B cell (primary cell): ENCODE results near the gene IDNK. TPM values are rescaled to one million over a fixed set of nuclear protein-coding genes. Genes with fewer than 3 reads are reported as not detected.

Experiments
- ATAC-seq: fragments of 200-7000 bp; cut with Tn5 transposase; one replicate; pipeline ENCODE4 v1.10.0; 2021; ENCODE audit warnings: low read depth, mild to moderate bottlenecking, moderate number of reproducible peaks, moderate library complexity
- CTCF ChIA-PET: fragments of 350-600 bp; sonication (Branson Sonifier 250); formaldehyde crosslinking; loops from one replicate; lab custom pipeline; 2021; ENCODE audit warnings: antibody characterized with exemption, inconsistent platforms; lab: Charles Lee
- POLR2A ChIA-PET: fragments of 350-600 bp; sonication (Branson Sonifier 250); formaldehyde crosslinking; loops from one replicate; lab custom pipeline; 2021; ENCODE audit warnings: antibody characterized with exemption; lab: Charles Lee
- DNase-seq: peaks from one replicate; pipeline ENCODE4 v3.0.0; 2013
- H2AFZ ChIP-seq: 2 replicates; pipeline ENCODE4 v1.6.1; 2012; ENCODE audit warnings: mild to moderate bottlenecking, low read depth, low read length; ENCODE audit not compliant: insufficient read depth, poor library complexity, severe bottlenecking
- H3K27ac ChIP-seq, 2 donors: 1 replicate in 1 of 2; 2 replicates in 1 of 2; pipeline ENCODE4 v1.5.1; 2012 to 2013; ENCODE audit warnings: low read length in 2 of 2, mild to moderate bottlenecking in 2 of 2, moderate library complexity in 1 of 2
- H3K27me3 ChIP-seq, 4 experiments: fragments of 200-600 bp in 1 of 4; sonication (generic) in 1 of 4; replicated peaks in 1 of 4; 1 replicate in 2 of 4; 2 replicates in 2 of 4; pipeline versions ENCODE4 v1.6.1 to v1.7.0; 2013 to 2016; ENCODE audit warnings: low read length in 3 of 4, mild to moderate bottlenecking in 2 of 4, mixed read lengths in 1 of 4, moderate library complexity in 1 of 4; ENCODE audit not compliant: insufficient read depth in 4 of 4, control insufficient read depth in 3 of 4; ENCODE audit errors: control extremely low read depth in 1 of 4
- H3K36me3 ChIP-seq, 2 experiments: replicated peaks in 1 of 2; 1 replicate in 1 of 2; 2 replicates in 1 of 2; pipeline versions ENCODE4 v1.6.1 to v1.7.1; 2013; ENCODE audit warnings: low read length in 1 of 2; ENCODE audit not compliant: insufficient read depth in 2 of 2, control insufficient read depth in 1 of 2; ENCODE audit errors: control extremely low read depth in 1 of 2, extremely low read depth in 1 of 2
- H3K4me1 ChIP-seq, 2 donors: fragments of 200-600 bp in 1 of 2; sonication (generic) in 1 of 2; 1 replicate in 1 of 2; 2 replicates in 1 of 2; pipeline versions ENCODE4 v1.5.1 to v1.6.1; 2013 to 2017; ENCODE audit warnings: low read length in 2 of 2; ENCODE audit not compliant: control insufficient read depth in 2 of 2, insufficient read depth in 2 of 2
- H3K4me2 ChIP-seq: replicated peaks from 2 replicates; pipeline ENCODE3; 2012; ENCODE audit warnings: mild to moderate bottlenecking, low read depth, low read length; ENCODE audit not compliant: poor library complexity, severe bottlenecking
- H3K4me3 ChIP-seq, 5 experiments: fragments of 200-600 bp in 1 of 5; sonication (generic) in 1 of 5; 1 replicate in 3 of 5; 2 replicates in 2 of 5; pipeline versions ENCODE4 v1.5.1 to v1.7.0; 2011 to 2016; ENCODE audit warnings: low read length in 4 of 5, mild to moderate bottlenecking in 4 of 5, low read depth in 2 of 5, control low read depth in 1 of 5, moderate library complexity in 1 of 5; ENCODE audit not compliant: insufficient read depth in 1 of 5; ENCODE audit errors: control extremely low read depth in 1 of 5, extremely low read depth in 1 of 5
- H3K79me2 ChIP-seq: fragments of 200-600 bp; sonication (generic); one replicate; pipeline ENCODE4 v1.6.0; 2016; ENCODE audit warnings: low read length; ENCODE audit not compliant: control insufficient read depth, insufficient read depth
- H3K9ac ChIP-seq: fragments of 200-600 bp; sonication (generic); 2 replicates; pipeline ENCODE4 v1.6.1; 2017; ENCODE audit warnings: mild to moderate bottlenecking, low read length, moderate library complexity
- H3K9me3 ChIP-seq, 3 donors: one replicate each; pipeline versions ENCODE4 v1.6.1 to v1.7.1; 2013; ENCODE audit warnings: low read length in 2 of 3; ENCODE audit not compliant: control insufficient read depth in 2 of 3, insufficient read depth in 1 of 3; ENCODE audit errors: control extremely low read depth in 1 of 3
- H4K20me1 ChIP-seq: 2 replicates; pipeline ENCODE4 v1.6.0; 2012; ENCODE audit warnings: mild to moderate bottlenecking, low read length; ENCODE audit not compliant: insufficient read depth, control insufficient read depth, poor library complexity, severe bottlenecking
- H3K27ac Mint-ChIP-seq: one replicate; pipeline ENCODE4 v1.8.0; 2021; ENCODE audit warnings: mixed read lengths
- H3K27me3 Mint-ChIP-seq: one replicate; pipeline ENCODE4 v1.8.0; 2021; ENCODE audit warnings: mixed read lengths
- H3K4me1 Mint-ChIP-seq: one replicate; pipeline ENCODE4 v1.8.0; 2021; ENCODE audit warnings: mixed read lengths
- H3K4me3 Mint-ChIP-seq: one replicate; pipeline ENCODE4 v1.8.0; 2021; ENCODE audit warnings: mixed read lengths
- H3K9me3 Mint-ChIP-seq: one replicate; pipeline ENCODE4 v1.8.0; 2022; ENCODE audit warnings: mixed read lengths; ENCODE audit not compliant: insufficient read depth
- EZH2 ChIP-seq: IDR thresholded peaks from 2 replicates; pipeline ENCODE4 v1.6.1; 2012; ENCODE audit warnings: borderline replicate concordance, low read depth, mild to moderate bottlenecking, moderate library complexity, low read length; ENCODE audit not compliant: insufficient read depth, poor library complexity, severe bottlenecking
- WGBS: methylation state at CpG from one replicate; pipeline ENCODE4 v1.1.5; 2013; ENCODE audit warnings: missing lambda C conversion rate; ENCODE audit not compliant: insufficient coverage; 5-methylcytosine and 5-hydroxymethylcytosine counted together
- intact Hi-C: fragments of 100-400 bp; cut with micrococcal nuclease; formaldehyde crosslinking; loops from one replicate; pipeline ENCODE4 v1.10.0; 2022
- polyA plus RNA-seq: library from polyadenylated mRNA; depleted of rRNA; stranded (reverse); fragments of >200 nt; gene quantifications from 2 replicates; pipeline ENCODE4 v1.2.3, GENCODE V29; 2012
- total RNA-seq, 2 donors: library from RNA; stranded (reverse); fragments of 120-200 nt in 1 of 2; gene quantifications; 1 replicate in 1 of 2; 2 replicates in 1 of 2; pipeline versions ENCODE4 v1.2.3 to v1.2.4, GENCODE V29; 2013 to 2022
- TF ChIP-seq, protein P1 (sequence below): fragments of 200-600 bp; IDR thresholded peaks from one replicate; pipeline ENCODE4 v1.8.0; 2022; ENCODE audit warnings: antibody characterized with exemption, mild to moderate bottlenecking

The IDNK gene
- total and polyA plus RNA-seq, 2 donors (not counting 1 experiment from before 2014, with no cell fraction given), result 9.3 to 11.6 TPM

- Mint-ChIP-seq H3K4me3 (no peak overlapping the region), H3K27ac (no peak overlapping the region), H3K4me1 (peaks cover 5% of the 10 kb centered on the region), H3K9me3 (no peaks in the 10 kb centered on the region), H3K27me3 (no peaks in the 10 kb centered on the region)
- peaks cover 0 to 2% (median 0%) of the 10 kb centered on the region in 3 donors for H3K9me3 ChIP-seq
- no peak overlapping the region for H3K4me3 ChIP-seq
- WGBS, result 100% methylated on average over 1 of the region's 1 CpG
- no peak for DNase-seq
- POLR2A ChIA-PET, result no interaction called here
- no peaks in the 10 kb centered on the region for H3K4me1 ChIP-seq
- no peak for ATAC-seq
- no peak overlapping the region for H3K27ac ChIP-seq
- no peaks in the 10 kb centered on the region for H3K27me3 ChIP-seq
- H4K20me1 ChIP-seq, result no peaks in the 10 kb centered on the region
- no peak overlapping the region for H3K9ac ChIP-seq
- peaks cover 18 to 47% of the 10 kb centered on the region in 2 experiments for H3K36me3 ChIP-seq
- no peak overlapping the region for H3K4me2 ChIP-seq
- CTCF ChIA-PET, result interaction anchor here (2.6 kb wide), 1 partner anchor 31 kb away, joined by 11 read pairs; no protein-coding TSS in a partner anchor
- TF ChIP-seq EZH2, result no peak
- TF ChIP-seq, protein P1, sequence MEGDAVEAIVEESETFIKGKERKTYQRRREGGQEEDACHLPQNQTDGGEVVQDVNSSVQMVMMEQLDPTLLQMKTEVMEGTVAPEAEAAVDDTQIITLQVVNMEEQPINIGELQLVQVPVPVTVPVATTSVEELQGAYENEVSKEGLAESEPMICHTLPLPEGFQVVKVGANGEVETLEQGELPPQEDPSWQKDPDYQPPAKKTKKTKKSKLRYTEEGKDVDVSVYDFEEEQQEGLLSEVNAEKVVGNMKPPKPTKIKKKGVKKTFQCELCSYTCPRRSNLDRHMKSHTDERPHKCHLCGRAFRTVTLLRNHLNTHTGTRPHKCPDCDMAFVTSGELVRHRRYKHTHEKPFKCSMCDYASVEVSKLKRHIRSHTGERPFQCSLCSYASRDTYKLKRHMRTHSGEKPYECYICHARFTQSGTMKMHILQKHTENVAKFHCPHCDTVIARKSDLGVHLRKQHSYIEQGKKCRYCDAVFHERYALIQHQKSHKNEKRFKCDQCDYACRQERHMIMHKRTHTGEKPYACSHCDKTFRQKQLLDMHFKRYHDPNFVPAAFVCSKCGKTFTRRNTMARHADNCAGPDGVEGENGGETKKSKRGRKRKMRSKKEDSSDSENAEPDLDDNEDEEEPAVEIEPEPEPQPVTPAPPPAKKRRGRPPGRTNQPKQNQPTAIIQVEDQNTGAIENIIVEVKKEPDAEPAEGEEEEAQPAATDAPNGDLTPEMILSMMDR, result no peak
- no peaks in the 10 kb centered on the region for H3K79me2 ChIP-seq
- no peak overlapping the region for H2AFZ ChIP-seq
- intact Hi-C loops, result loop anchor here (5.0 kb wide), 1 partner anchor 320 kb away; no protein-coding TSS in a partner anchor
Observed at GRCh38 chr9:83652433-83652832, 29.5 kb downstream of the IDNK start.

- Mint-ChIP-seq H3K27ac (no peak overlapping the region), H3K9me3 (no peaks in the 10 kb centered on the region), H3K27me3 (no peaks in the 10 kb centered on the region), H3K4me3 (no peak overlapping the region), H3K4me1 (no peaks in the 10 kb centered on the region)
- Histone ChIP-seq H3K4me1 (no peaks in the 10 kb centered on the region), H3K4me2 (no peak overlapping the region), H3K36me3 (peaks cover 16 to 68% of the 10 kb centered on the region in 2 experiments), H4K20me1 (no peaks in the 10 kb centered on the region), H2AFZ (no peak overlapping the region), H3K9ac (no peak overlapping the region), H3K9me3 (peaks cover 0 to 2% (median 0%) of the 10 kb centered on the region in 3 donors), H3K4me3 (no peak overlapping the region), H3K27ac (no peak overlapping the region), H3K79me2 (no peaks in the 10 kb centered on the region), H3K27me3 (no peaks in the 10 kb centered on the region)
- POLR2A ChIA-PET, result no interaction called here
- TF ChIP-seq, protein P1, result no peak
- TF ChIP-seq EZH2, result no peak
- WGBS, result no CpG with 5 or more reads among the region's 1 CpG
- CTCF ChIA-PET, result interaction anchor here (2.0 kb wide), 1 partner anchor 8 kb away, joined by 6 read pairs; no protein-coding TSS in a partner anchor
- ATAC-seq (no peak), DNase-seq (no peak)
- intact Hi-C loops, result loop anchor here (5.0 kb wide), 1 partner anchor 37 kb away; no protein-coding TSS in a partner anchor
Observed at GRCh38 chr9:83655433-83655832, 32.5 kb downstream of the IDNK start.
